Measurements from ENCODE around the gene JAZF1. TPM values are rescaled to one million over a fixed set of nuclear protein-coding genes. Genes with fewer than 3 reads are reported as not detected.

The JAZF1 gene
- polyA plus RNA-seq, 1 experiment, result 18.0 TPM

DNA sequence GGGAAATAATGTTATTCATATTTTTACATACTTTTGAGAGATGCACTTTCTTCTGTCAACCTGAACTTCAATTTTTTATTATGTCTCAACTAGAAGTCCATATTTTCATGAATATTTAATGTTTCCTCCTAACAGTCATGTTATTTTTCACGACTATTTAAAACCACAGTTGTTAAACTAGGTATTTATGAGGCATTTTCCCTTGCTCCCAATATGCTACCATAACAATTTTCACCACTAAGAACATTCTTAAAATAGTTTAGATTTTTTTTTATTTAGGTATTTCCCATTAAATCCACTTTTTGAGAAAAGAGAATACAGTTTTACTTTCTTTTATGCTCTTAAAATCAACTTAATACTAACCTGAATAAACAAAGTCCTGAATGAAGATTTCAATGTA, 89.4 kb downstream of the JAZF1 start:
- Histone ChIP-seq H3K9me3 (ENCODE audit: control insufficient read depth, insufficient read depth, low read length) (no peaks in the 10 kb centered on the region), H3K27me3 (ENCODE audit: control insufficient read depth, insufficient read depth, low read length) (no peaks in the 10 kb centered on the region), H3K4me3 (ENCODE audit: low read depth, low read length) (no peak overlapping the region), H3K27ac (ENCODE audit: low read depth, low read length) (no peak overlapping the region)
- TF ChIP-seq, protein P1, sequence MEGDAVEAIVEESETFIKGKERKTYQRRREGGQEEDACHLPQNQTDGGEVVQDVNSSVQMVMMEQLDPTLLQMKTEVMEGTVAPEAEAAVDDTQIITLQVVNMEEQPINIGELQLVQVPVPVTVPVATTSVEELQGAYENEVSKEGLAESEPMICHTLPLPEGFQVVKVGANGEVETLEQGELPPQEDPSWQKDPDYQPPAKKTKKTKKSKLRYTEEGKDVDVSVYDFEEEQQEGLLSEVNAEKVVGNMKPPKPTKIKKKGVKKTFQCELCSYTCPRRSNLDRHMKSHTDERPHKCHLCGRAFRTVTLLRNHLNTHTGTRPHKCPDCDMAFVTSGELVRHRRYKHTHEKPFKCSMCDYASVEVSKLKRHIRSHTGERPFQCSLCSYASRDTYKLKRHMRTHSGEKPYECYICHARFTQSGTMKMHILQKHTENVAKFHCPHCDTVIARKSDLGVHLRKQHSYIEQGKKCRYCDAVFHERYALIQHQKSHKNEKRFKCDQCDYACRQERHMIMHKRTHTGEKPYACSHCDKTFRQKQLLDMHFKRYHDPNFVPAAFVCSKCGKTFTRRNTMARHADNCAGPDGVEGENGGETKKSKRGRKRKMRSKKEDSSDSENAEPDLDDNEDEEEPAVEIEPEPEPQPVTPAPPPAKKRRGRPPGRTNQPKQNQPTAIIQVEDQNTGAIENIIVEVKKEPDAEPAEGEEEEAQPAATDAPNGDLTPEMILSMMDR (IDR thresholded peaks at IDR 0.05; ENCODE audit: low read depth, low read length), result no peak
- ChIA-PET POLR2A (no interaction called here), CTCF (interaction anchor here (1.7 to 1.8 kb wide), 2 partner anchors 14 to 895 kb away, joined by 6 to 10 read pairs; no protein-coding TSS in a partner anchor)
- DNase-seq (ENCODE audit: low read depth, low spot score), result no peak

DNA sequence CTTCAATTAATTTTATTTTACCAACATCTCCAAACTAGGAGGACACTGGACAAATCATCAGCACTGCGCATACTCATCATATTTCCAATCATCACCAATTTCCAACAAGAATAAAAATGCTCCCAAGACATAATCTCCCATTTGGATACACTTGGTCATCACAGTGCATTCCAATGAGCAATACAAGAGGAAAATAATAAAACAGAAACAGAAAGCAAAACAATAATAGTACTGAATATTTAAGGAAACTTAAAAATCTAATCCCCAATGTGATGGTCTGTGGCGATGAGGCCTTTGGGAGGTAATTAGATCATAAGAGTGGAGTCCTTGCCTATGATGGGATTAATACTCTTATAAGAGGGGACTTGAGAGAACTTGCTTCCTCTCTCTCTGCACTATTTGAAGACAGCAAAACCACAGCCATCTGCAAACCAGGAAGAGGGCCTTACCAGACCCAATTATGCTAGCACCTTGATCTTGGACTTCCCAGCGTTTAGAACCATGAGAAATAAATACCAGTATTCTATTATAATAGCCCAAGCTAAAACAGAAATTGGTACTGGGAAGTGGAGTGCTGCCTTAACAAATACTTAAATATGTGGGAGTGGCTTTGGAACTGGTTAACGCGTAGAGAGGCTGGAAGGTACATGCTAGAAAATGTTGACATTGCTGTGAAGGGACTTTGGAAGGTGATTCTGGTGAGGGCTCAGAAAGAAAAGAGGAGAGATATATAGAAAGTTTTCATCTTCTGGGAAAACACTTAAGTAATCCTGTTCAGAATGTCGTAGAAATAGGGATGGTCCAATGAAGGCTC, 91.5 kb downstream of the JAZF1 start:
- POLR2A ChIA-PET, result no interaction called here
- Histone ChIP-seq H3K27ac (ENCODE audit: low read depth, low read length) (no peak overlapping the region), H3K27me3 (ENCODE audit: control insufficient read depth, insufficient read depth, low read length) (no peaks in the 10 kb centered on the region), H3K9me3 (ENCODE audit: control insufficient read depth, insufficient read depth, low read length) (no peaks in the 10 kb centered on the region), H3K4me3 (ENCODE audit: low read depth, low read length) (no peak overlapping the region)
- DNase-seq (ENCODE audit: low read depth, low spot score), result no peak
- TF ChIP-seq, protein P1 (IDR thresholded peaks at IDR 0.05; ENCODE audit: low read depth, low read length), result no peak
- CTCF ChIA-PET, result interaction anchor here (0.9 to 4.1 kb wide), 6 partner anchors 8 to 893 kb away, joined by 3 to 27 read pairs (median 10); no protein-coding TSS in a partner anchor

DNA sequence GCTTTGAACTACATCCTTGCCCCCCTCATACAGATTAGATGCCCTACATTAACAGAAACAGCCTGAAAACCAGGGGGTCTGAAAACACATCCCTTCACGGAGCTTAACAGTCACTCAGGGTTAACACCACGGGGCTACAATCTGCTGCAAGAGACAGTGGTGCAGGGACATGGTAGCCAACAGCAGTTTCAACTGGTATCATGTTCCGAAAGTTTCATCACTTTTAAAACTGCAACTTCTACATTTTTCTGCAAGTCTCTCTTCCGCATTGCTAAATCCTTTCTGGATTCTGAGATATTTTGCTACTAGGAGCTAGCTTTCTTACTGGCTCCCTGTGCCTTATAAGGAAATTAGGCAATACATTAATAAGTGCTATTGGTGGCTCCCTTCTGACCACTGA, 92.6 kb downstream of the JAZF1 start:
- TF ChIP-seq, protein P1 (IDR thresholded peaks at IDR 0.05; ENCODE audit: low read depth, low read length), result no peak
- Histone ChIP-seq H3K9me3 (ENCODE audit: control insufficient read depth, insufficient read depth, low read length) (no peaks in the 10 kb centered on the region), H3K4me3 (ENCODE audit: low read depth, low read length) (no peak overlapping the region), H3K27ac (ENCODE audit: low read depth, low read length) (no peak overlapping the region), H3K27me3 (ENCODE audit: control insufficient read depth, insufficient read depth, low read length) (no peaks in the 10 kb centered on the region)
- POLR2A ChIA-PET, result no interaction called here
- no peak for DNase-seq (ENCODE audit: low read depth, low spot score)
- CTCF ChIA-PET, result interaction anchor here (1.5 to 4.1 kb wide), 5 partner anchors 9 to 892 kb away, joined by 3 to 27 read pairs (median 10); no protein-coding TSS in a partner anchor

DNA sequence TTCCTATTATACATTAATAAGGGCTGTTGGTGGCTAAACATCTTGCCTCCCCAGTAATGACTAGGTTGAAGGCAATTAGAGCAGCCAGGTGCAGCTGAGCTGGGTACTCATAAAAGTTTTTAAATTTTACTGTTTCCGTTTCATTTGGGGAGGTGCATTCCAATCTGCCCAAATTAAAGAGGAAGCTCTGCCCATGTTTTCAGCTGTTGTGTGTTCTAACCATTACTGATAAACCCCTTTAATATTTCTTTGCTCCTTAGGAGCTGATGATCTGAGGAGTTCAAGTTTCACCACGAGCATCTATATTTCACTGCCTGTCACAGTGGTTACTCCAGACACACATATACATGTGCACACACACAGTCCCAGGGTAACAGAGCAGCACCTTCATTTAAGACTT, 94.4 kb downstream of the JAZF1 start:
- ChIA-PET POLR2A (no interaction called here), CTCF (interaction anchor here (1.0 to 4.2 kb wide), 4 partner anchors 8 to 312 kb away, joined by 3 to 30 read pairs (median 20); no protein-coding TSS in a partner anchor)
- DNase-seq (ENCODE audit: low read depth, low spot score), result no peak

More for the DNA sequence above, 94.4 kb downstream of the JAZF1 start:
- no peaks in the 10 kb centered on the region for H3K9me3 ChIP-seq (ENCODE audit: control insufficient read depth, insufficient read depth, low read length)
- H3K27me3 ChIP-seq (ENCODE audit: control insufficient read depth, insufficient read depth, low read length), result no peaks in the 10 kb centered on the region
- TF ChIP-seq, protein P1 (IDR thresholded peaks at IDR 0.05; ENCODE audit: low read depth, low read length), result no peak
- no peak overlapping the region for H3K4me3 ChIP-seq (ENCODE audit: low read depth, low read length)
- no peak overlapping the region for H3K27ac ChIP-seq (ENCODE audit: low read depth, low read length)

Data from AG04450 (cell line).